Mesothelial cell of epicardium (in vitro differentiated cells): Measurements from ENCODE around the gene CTSW. TPM values are rescaled to one million over a fixed set of nuclear protein-coding genes. Genes with fewer than 3 reads are reported as not detected.
A peak's percentile ranks its signal among the peaks of the same experiment; 100 is the strongest.

Experiments
- DNase-seq, 2 experiments: peaks; one replicate each; pipeline ENCODE4 v3.0.0; 2021; ENCODE audit warnings: low spot score in 2 of 2; ENCODE audit not compliant: unreplicated experiment in 2 of 2
- H3K27ac Mint-ChIP-seq: 2 replicates; pipeline ENCODE4 v1.8.0; 2021; ENCODE audit warnings: mixed read lengths
- H3K27me3 Mint-ChIP-seq: 2 replicates; pipeline ENCODE4 v1.8.0; 2021; ENCODE audit warnings: low read depth, mixed read lengths
- H3K36me3 Mint-ChIP-seq: 2 replicates; pipeline ENCODE4 v1.8.0; 2021; ENCODE audit warnings: mixed read lengths
- H3K4me1 Mint-ChIP-seq: 2 replicates; pipeline ENCODE4 v1.8.0; 2021; ENCODE audit warnings: mixed read lengths
- H3K4me3 Mint-ChIP-seq: 2 replicates; pipeline ENCODE4 v1.8.0; 2021; ENCODE audit warnings: mild to moderate bottlenecking, moderate library complexity, mixed read lengths
- H3K9me3 Mint-ChIP-seq: 2 replicates; pipeline ENCODE4 v1.8.0; 2021; ENCODE audit warnings: mixed read lengths
- total RNA-seq: library from RNA; stranded (reverse); gene quantifications from 3 replicates; pipeline ENCODE4 v1.2.1, GENCODE V29; 2021
- TF ChIP-seq, protein P1 (sequence below): fragments of 200-600 bp; sonication (generic); IDR thresholded peaks from one replicate; pipeline ENCODE4 v1.5.0; 2021; ENCODE audit warnings: antibody characterized with exemption; ENCODE audit not compliant: unreplicated experiment

The CTSW gene
- total RNA-seq, 1 donor from 2014 or later, result not detected

DNA sequence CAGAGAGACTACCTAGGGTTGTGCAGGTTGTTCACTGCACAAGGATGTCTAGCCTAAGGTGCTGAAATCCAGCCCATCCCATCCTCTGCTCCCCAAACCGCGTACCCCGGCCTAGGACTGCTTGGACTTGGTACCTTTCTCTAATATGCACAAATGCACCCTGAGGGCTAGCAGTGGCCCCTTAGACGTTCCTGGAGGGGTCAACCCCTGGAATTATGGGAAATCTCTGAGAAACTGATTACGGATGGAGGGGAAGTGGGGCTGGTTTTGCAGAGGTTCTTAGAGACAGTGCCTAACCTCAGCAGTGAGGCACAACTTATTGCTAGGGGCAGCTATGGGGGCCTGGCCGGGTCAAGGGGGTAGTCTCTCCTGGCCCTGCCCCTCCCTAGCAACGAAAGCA lies 36.8 kb downstream of the CTSW start:
- H3K27me3 Mint-ChIP-seq, result no peaks in the 10 kb centered on the region
- peak overlapping the region; percentile 81 for H3K27ac Mint-ChIP-seq
- no peaks in the 10 kb centered on the region for H3K9me3 Mint-ChIP-seq
- peaks cover 37% of the 10 kb centered on the region for H3K4me1 Mint-ChIP-seq
- peaks cover 5% of the 10 kb centered on the region for H3K36me3 Mint-ChIP-seq
- peak overlapping the region; percentile 80 for H3K4me3 Mint-ChIP-seq
- TF ChIP-seq, protein P1, sequence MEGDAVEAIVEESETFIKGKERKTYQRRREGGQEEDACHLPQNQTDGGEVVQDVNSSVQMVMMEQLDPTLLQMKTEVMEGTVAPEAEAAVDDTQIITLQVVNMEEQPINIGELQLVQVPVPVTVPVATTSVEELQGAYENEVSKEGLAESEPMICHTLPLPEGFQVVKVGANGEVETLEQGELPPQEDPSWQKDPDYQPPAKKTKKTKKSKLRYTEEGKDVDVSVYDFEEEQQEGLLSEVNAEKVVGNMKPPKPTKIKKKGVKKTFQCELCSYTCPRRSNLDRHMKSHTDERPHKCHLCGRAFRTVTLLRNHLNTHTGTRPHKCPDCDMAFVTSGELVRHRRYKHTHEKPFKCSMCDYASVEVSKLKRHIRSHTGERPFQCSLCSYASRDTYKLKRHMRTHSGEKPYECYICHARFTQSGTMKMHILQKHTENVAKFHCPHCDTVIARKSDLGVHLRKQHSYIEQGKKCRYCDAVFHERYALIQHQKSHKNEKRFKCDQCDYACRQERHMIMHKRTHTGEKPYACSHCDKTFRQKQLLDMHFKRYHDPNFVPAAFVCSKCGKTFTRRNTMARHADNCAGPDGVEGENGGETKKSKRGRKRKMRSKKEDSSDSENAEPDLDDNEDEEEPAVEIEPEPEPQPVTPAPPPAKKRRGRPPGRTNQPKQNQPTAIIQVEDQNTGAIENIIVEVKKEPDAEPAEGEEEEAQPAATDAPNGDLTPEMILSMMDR, result no peak
- no peak for DNase-seq

DNA sequence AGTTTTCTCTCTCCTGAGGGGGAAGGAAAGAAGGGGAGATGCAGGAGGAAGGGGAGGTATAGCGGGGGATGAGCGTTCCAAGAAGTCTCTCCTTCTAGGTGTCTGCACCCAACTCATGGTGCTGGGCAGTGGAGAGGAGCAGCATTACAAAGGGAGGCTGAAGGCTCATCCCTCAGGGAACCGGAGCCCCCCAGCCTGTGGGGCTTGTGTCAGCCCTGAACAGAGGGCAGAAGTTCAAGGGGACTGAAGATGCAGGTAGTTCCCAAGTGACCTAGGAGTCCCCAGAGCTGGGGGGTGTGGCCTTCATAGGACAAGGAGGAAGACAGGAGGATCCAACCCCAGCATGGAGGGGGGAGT lies 37.4 kb downstream of the CTSW start:
- H3K9me3 Mint-ChIP-seq, result no peaks in the 10 kb centered on the region
- H3K27ac Mint-ChIP-seq, result peak overlapping the region; percentile 81
- H3K4me1 Mint-ChIP-seq, result peaks cover 33% of the 10 kb centered on the region
- peaks cover 5% of the 10 kb centered on the region for H3K36me3 Mint-ChIP-seq
- H3K4me3 Mint-ChIP-seq, result peak overlapping the region; percentile 80
- H3K27me3 Mint-ChIP-seq, result no peaks in the 10 kb centered on the region
- no peak for DNase-seq
- TF ChIP-seq, protein P1, result no peak

DNA sequence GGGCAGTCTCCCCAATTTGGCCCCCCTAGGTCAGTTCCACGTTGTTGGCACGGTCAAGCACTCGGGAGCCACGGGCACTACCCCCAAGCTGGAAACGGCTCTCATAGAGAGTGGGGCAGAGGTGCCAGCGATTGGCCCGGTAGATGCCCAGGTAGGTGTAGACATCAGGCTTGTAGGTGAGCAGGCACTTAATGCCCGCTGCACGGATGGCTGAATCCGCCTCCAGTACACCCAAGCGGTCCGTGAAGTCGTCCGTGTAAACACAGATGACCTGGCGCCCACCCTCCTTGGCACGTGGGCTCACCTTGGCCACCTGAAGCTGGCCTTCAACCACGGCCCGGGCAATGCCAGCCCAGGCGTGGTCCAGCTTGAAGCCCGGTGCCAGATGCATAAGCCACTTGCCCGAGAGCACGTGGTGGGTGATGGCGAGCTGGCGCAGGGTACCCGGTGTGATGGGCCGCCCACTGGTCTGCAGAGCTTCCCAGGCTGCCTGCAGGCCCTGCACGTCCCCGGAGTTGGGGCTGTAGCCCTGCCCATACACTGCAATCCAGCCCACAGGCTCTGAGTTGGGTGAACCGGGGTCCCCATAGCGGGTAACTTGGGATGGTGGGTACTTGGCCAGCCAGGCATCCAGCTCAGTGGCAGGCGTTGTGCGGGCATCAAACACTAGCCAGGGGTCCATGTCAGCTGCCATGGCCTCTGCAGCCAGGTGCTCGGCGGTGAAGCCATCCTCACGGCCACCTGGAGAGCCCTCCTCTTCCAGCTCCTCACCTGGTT lies 38.0 kb downstream of the CTSW start:
- Mint-ChIP-seq H3K9me3 (no peaks in the 10 kb centered on the region), H3K36me3 (peaks cover 11% of the 10 kb centered on the region), H3K27me3 (no peaks in the 10 kb centered on the region), H3K4me1 (peaks cover 33% of the 10 kb centered on the region), H3K4me3 (peak overlapping the region; percentile 80), H3K27ac (peak overlapping the region; percentile 81)
- DNase-seq, result no peak
- TF ChIP-seq, protein P1, result no peak

DNA sequence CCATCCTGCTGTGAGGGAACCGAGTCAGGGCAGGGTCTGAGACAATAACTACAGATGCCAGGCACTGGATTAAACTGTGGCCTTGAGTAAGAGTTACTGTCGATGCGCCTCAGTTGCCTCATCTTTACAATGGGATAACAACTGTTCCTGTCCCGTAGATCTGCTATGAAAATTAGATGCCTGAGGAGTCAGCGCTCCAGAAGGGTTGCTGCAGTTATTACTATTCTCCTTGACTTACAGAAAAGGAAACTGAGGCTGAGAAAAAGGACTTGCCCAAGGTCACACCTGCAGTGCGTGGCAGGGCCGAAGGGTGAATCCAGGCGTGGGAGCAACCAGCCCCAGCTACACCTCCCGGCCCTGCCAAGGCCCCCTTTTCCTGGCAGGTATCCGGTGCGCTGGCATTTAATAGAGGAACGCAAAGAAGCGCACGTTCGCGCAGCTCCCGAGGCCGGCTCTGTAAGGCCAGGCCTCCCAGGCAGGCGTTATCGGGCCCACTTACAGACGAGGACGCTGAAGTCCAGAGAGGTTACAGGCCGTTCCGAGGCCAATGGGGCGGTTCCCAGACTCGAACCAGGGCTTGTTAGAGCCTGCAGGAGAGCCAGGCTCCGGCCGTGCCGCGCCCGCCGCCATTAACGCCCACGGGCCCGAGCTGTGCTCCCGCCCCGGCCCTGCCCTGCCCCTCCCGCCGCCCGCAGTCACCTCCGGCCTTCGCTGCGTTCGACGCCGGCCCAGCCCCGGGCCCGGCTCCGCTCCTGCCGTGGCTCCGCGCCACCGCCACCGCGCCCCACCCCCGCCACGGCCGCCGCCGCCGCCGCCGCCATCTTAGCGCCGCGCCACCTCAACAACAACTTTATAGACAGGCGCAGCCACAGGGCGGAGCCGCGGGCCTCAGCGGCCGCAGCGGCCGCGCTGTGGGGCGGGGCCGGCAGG lies 38.8 kb downstream of the CTSW start, which contains the start of gene C11orf68:
TSS of gene C11orf68 (minus strand) at position 852 of the 930 bp plus-strand sequence. CDS start at position 821, 31 bp downstream.
- H3K9me3 Mint-ChIP-seq, result no peaks in the 10 kb centered on the region
- no peaks in the 10 kb centered on the region for H3K27me3 Mint-ChIP-seq
- peaks cover 18% of the 10 kb centered on the region for H3K36me3 Mint-ChIP-seq
- peak within 1 kb of the TSS; percentile 86 for H3K4me3 Mint-ChIP-seq
- H3K27ac Mint-ChIP-seq, result peak within 1 kb of the TSS; percentile 77
- TF ChIP-seq, protein P1, result no peak
- DNase-seq, result peak in 1 of 2 experiments; percentile 44
- peaks cover 33% of the 10 kb centered on the region for H3K4me1 Mint-ChIP-seq

DNA sequence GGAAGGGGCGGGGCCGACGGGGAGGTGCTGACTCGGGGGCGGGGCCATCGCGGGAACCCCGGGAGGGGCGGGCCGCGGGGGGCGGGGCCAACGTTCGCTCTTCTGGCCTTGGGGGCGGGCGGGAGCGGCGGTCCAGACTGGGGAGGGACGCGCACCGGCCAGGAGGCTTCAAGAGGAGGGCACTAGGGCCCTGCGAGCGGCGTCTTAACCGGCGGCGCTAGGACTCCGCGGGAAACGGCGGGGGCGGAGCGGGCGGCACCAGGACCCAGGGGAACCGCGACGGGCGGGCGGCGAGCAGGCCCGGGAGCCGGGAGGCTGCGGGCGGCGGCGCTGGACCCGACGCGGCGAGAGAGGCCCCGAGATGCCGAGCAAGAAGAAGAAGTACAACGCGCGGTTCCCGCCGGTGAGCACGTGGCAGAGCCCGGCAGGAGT lies 39.5 kb downstream of the CTSW start, which contains the start of gene DRAP1:
TSS of gene DRAP1 (plus strand) at position 286 of the 432 bp plus-strand sequence. CDS start at position 362, 76 bp downstream.
- peak; percentile 98 to 100 for DNase-seq
- Mint-ChIP-seq H3K27ac (peak within 1 kb of the TSS; percentile 77), H3K27me3 (no peaks in the 10 kb centered on the region), H3K36me3 (peaks cover 18% of the 10 kb centered on the region), H3K4me1 (peaks cover 33% of the 10 kb centered on the region), H3K4me3 (peak within 1 kb of the TSS; percentile 86), H3K9me3 (no peaks in the 10 kb centered on the region)
- TF ChIP-seq, protein P1, result no peak
